H9 (cell line): Measurements from ENCODE around the gene GMPS. TPM values are rescaled to one million over a fixed set of nuclear protein-coding genes. Genes with fewer than 3 reads are reported as not detected.
"Not testable (repeated sequence)": the region's sequence is repeated elsewhere in the genome, so short reads cannot be mapped to it uniquely, and the experiment has no call there.

Experiments
- DNase-seq: peaks from one replicate; pipeline ENCODE4 v3.0.0-alpha.2; 2017
- H2AFZ ChIP-seq: one replicate; pipeline ENCODE4 v1.6.1; 2013; ENCODE audit warnings: mild to moderate bottlenecking, low read length, control low read depth, moderate library complexity
- H2AK5ac ChIP-seq: 2 replicates; pipeline ENCODE4 v1.6.1; 2013; ENCODE audit warnings: low read length, control low read depth, mixed read lengths; ENCODE audit not compliant: insufficient read length
- H2BK120ac ChIP-seq: one replicate; pipeline ENCODE4 v1.6.1; 2013; ENCODE audit warnings: low read depth, mild to moderate bottlenecking, low read length, control low read depth, inconsistent platforms; ENCODE audit not compliant: poor library complexity, severe bottlenecking
- H2BK12ac ChIP-seq: 2 replicates; pipeline ENCODE4 v1.6.1; 2013; ENCODE audit warnings: low read length, control low read depth, mixed read lengths, low read depth; ENCODE audit not compliant: insufficient read length
- H2BK15ac ChIP-seq: 2 replicates; pipeline ENCODE4 v1.6.1; 2013; ENCODE audit warnings: low read depth, low read length, control low read depth
- H2BK20ac ChIP-seq: one replicate; pipeline ENCODE4 v1.6.1; 2013; ENCODE audit warnings: low read depth, mild to moderate bottlenecking, low read length, control low read depth, inconsistent platforms; ENCODE audit not compliant: poor library complexity, severe bottlenecking
- H2BK5ac ChIP-seq: 2 replicates; pipeline ENCODE4 v1.6.1; 2013; ENCODE audit warnings: low read length, control low read depth, mixed read lengths; ENCODE audit not compliant: insufficient read length
- H3K14ac ChIP-seq: 2 replicates; pipeline ENCODE4 v1.6.1; 2013; ENCODE audit warnings: low read length, control low read depth; ENCODE audit not compliant: insufficient read depth
- H3K18ac ChIP-seq: 2 replicates; pipeline ENCODE4 v1.6.1; 2013; ENCODE audit warnings: low read depth, mild to moderate bottlenecking, mixed read lengths, low read length, control low read depth; ENCODE audit not compliant: insufficient read length
- H3K23ac ChIP-seq: 2 replicates; pipeline ENCODE4 v1.6.1; 2013; ENCODE audit warnings: low read length, control low read depth, mixed read lengths, low read depth; ENCODE audit not compliant: insufficient read length
- H3K23me2 ChIP-seq: 2 replicates; pipeline ENCODE4 v1.6.1; 2013; ENCODE audit warnings: low read depth, mild to moderate bottlenecking, mixed read lengths, low read length, control low read depth; ENCODE audit not compliant: insufficient read length, poor library complexity, severe bottlenecking
- H3K27ac ChIP-seq: 2 replicates; pipeline ENCODE4 v1.5.1; 2013; ENCODE audit warnings: low read length, control low read depth, mixed read lengths, low read depth; ENCODE audit not compliant: insufficient read length
- H3K27me3 ChIP-seq: 2 replicates; pipeline ENCODE4 v1.6.1; 2013; ENCODE audit warnings: low read length, control low read depth, inconsistent platforms; ENCODE audit not compliant: insufficient read depth
- H3K4ac ChIP-seq: 2 replicates; pipeline ENCODE4 v1.6.1; 2013; ENCODE audit warnings: low read depth, mild to moderate bottlenecking, control low read depth, inconsistent platforms, low read length, moderate library complexity
- H3K4me1 ChIP-seq: 2 replicates; pipeline ENCODE4 v1.6.1; 2013; ENCODE audit warnings: low read length, control low read depth, inconsistent platforms; ENCODE audit not compliant: insufficient read depth
- H3K4me2 ChIP-seq: 2 replicates; pipeline ENCODE4 v1.6.1; 2013; ENCODE audit warnings: low read length, control low read depth, mixed read lengths; ENCODE audit not compliant: insufficient read length, insufficient read depth
- H3K56ac ChIP-seq: 2 replicates; pipeline ENCODE4 v1.6.1; 2013; ENCODE audit warnings: low read depth, mild to moderate bottlenecking, mixed read lengths, low read length, control low read depth; ENCODE audit not compliant: insufficient read length
- H3K79me1 ChIP-seq: 2 replicates; pipeline ENCODE4 v1.6.1; 2013; ENCODE audit warnings: low read depth, mild to moderate bottlenecking, moderate library complexity, low read length, control low read depth, inconsistent platforms; ENCODE audit not compliant: insufficient read depth, poor library complexity, severe bottlenecking
- H3K79me2 ChIP-seq: 2 replicates; pipeline ENCODE4 v1.6.1; 2013; ENCODE audit warnings: low read length, control low read depth, inconsistent platforms; ENCODE audit not compliant: insufficient read depth
- H3K9ac ChIP-seq: 2 replicates; pipeline ENCODE4 v1.6.1; 2013; ENCODE audit warnings: low read length, control low read depth, mixed read lengths; ENCODE audit not compliant: insufficient read length; ENCODE audit errors: extremely low read depth
- H3K9me3 ChIP-seq: one replicate; pipeline ENCODE4 v1.6.1; 2013; ENCODE audit warnings: low read depth, low read length, inconsistent platforms; ENCODE audit not compliant: control insufficient read depth
- H3T11ph ChIP-seq: one replicate; pipeline ENCODE4 v1.6.1; 2013; ENCODE audit warnings: mild to moderate bottlenecking, low read length, control low read depth, inconsistent platforms
- H4K20me1 ChIP-seq: one replicate; pipeline ENCODE4 v1.6.1; 2013; ENCODE audit not compliant: control insufficient read depth, insufficient read length, insufficient read depth
- H4K5ac ChIP-seq: 2 replicates; pipeline ENCODE4 v1.6.1; 2013; ENCODE audit warnings: low read depth, mild to moderate bottlenecking, mixed read lengths, low read length, control low read depth; ENCODE audit not compliant: insufficient read length
- H4K8ac ChIP-seq: replicated peaks from 2 replicates; pipeline ENCODE4 v1.6.1; 2013; ENCODE audit warnings: low read length, control low read depth, mixed read lengths, low read depth; ENCODE audit not compliant: insufficient read length
- H4K91ac ChIP-seq: 2 replicates; pipeline ENCODE4 v1.6.1; 2013; ENCODE audit warnings: low read depth, mild to moderate bottlenecking, moderate library complexity, mixed read lengths, low read length, control low read depth; ENCODE audit not compliant: insufficient read length
- H3K27ac Mint-ChIP-seq, 3 experiments: 2 replicates in 2 of 3; 3 replicates in 1 of 3; pipeline ENCODE4 v1.8.0; 2020 to 2021; ENCODE audit warnings: mixed read lengths in 3 of 3, mild to moderate bottlenecking in 1 of 3, moderate library complexity in 1 of 3
- H3K27me3 Mint-ChIP-seq: 2 replicates; pipeline ENCODE4 v1.8.0; 2021; ENCODE audit warnings: low read depth, mild to moderate bottlenecking, moderate library complexity, mixed read lengths
- H3K36me3 Mint-ChIP-seq, 3 experiments: 2 replicates in 2 of 3; 3 replicates in 1 of 3; pipeline ENCODE4 v1.8.0; 2020 to 2021; ENCODE audit warnings: low read depth in 3 of 3, mixed read lengths in 3 of 3; ENCODE audit not compliant: insufficient read depth in 1 of 3
- H3K4me1 Mint-ChIP-seq, 2 experiments: 2 replicates each; pipeline ENCODE4 v1.8.0; 2020; ENCODE audit warnings: mixed read lengths in 2 of 2
- H3K4me3 Mint-ChIP-seq, 2 experiments: 2 replicates in 1 of 2; 3 replicates in 1 of 2; pipeline ENCODE4 v1.8.0; 2020 to 2021; ENCODE audit warnings: mild to moderate bottlenecking in 2 of 2, mixed read lengths in 2 of 2, moderate library complexity in 1 of 2
- H3K9me3 Mint-ChIP-seq, 2 experiments: 2 replicates in 1 of 2; 3 replicates in 1 of 2; pipeline ENCODE4 v1.8.0; 2020; ENCODE audit warnings: mild to moderate bottlenecking in 2 of 2, mixed read lengths in 2 of 2, moderate library complexity in 1 of 2
- CTCF ChIP-seq: fragments of 200-600 bp; sonication (generic); conservative IDR thresholded peaks from 3 replicates; pipeline ENCODE4 v1.8.0; 2021; ENCODE audit warnings: antibody characterized with exemption, mild to moderate bottlenecking
- WGBS: extraction: QIAGEN DNeasy Blood & Tissue Kit; methylation state at CpG from one replicate; pipeline ENCODE4 v1.1.7; 2013; ENCODE audit warnings: missing lambda C conversion rate, low lambda C conversion rate, mixed read lengths; ENCODE audit not compliant: insufficient read length; ENCODE audit errors: extremely low coverage; 5-methylcytosine and 5-hydroxymethylcytosine counted together
- long read RNA-seq: library from polyadenylated mRNA; unstranded; transcript quantifications from one replicate; pipeline ENCODE4 v2.0.0, GENCODE V29; 2020
- total RNA-seq: library from RNA; stranded (reverse); gene quantifications from 2 replicates; pipeline ENCODE4 v1.2.1, GENCODE V29; 2021

GMPS gene
- 136 and 142 TPM in 2 replicates for total RNA-seq
- long read RNA-seq, full-length matches to known transcripts = 1,054 of 1,173 reads
- long read RNA-seq, partial matches to known transcripts = 60 of 1,173 reads
- long read RNA-seq, other reads (novel, unspliced or antisense) = 59 of 1,173 reads

GRCh38 chr3:155870133-155870944 lies at the start of gene GMPS:
GMPS (plus strand) TSS chr3:155870650; CDS start chr3:155870871, 221 bp downstream.
- Mint-ChIP-seq H3K27ac (peak within 1 kb of the TSS; percentile 95 to 98 (median 95); a peak in 6 of 7 replicates), H3K4me3 (peak within 1 kb of the TSS; percentile 85 to 95), H3K27me3 (no peaks in the 10 kb centered on the region), H3K4me1 (peaks cover 22 to 28% of the 10 kb centered on the region in 2 experiments), H3K36me3 (peaks cover 0 to 6% (median 0%) of the 10 kb centered on the region in 3 experiments; a peak in 2 of 7 replicates), H3K9me3 (peaks cover 0 to 3% of the 10 kb centered on the region in 2 experiments; a peak in 2 of 5 replicates)
- Histone ChIP-seq H3K18ac (peak within 1 kb of the TSS; percentile 95), H3K56ac (no peak within 1 kb of the TSS), H3T11ph (no peak within 1 kb of the TSS), H3K79me2 (peaks cover 26% of the 10 kb centered on the region; the same call in 1 of the 2 replicates), H3K9me3 (no peaks in the 10 kb centered on the region), H4K20me1 (no peaks in the 10 kb centered on the region), H3K23ac (no peak within 1 kb of the TSS), H2BK120ac (no peak within 1 kb of the TSS), H2BK15ac (no peak within 1 kb of the TSS), H3K14ac (peak within 1 kb of the TSS; percentile 89), H2BK12ac (no peak within 1 kb of the TSS), H3K23me2 (peaks cover 14% of the 10 kb centered on the region), H4K5ac (no peak within 1 kb of the TSS), H2AK5ac (no peak within 1 kb of the TSS), H2AFZ (peak within 1 kb of the TSS; percentile 41), H4K8ac (no peak within 1 kb of the TSS), H3K27ac (peak within 1 kb of the TSS; percentile 13), H3K4me1 (no peaks in the 10 kb centered on the region; the same call in 1 of the 2 replicates), H3K27me3 (no peaks in the 10 kb centered on the region), H3K79me1 (no peaks in the 10 kb centered on the region), H3K9ac (peak within 1 kb of the TSS; percentile 90), H2BK5ac (no peak within 1 kb of the TSS), H3K4me2 (peak within 1 kb of the TSS; percentile 69), H4K91ac (peak within 1 kb of the TSS; percentile 78), H2BK20ac (no peak within 1 kb of the TSS), H3K4ac (no peak within 1 kb of the TSS)
- peak; percentile 97 for DNase-seq
- TF ChIP-seq CTCF = peak; percentile 67
- WGBS = no CpG with 5 or more reads among the region's 83 CpGs

- not testable (repeated sequence) for H2BK120ac ChIP-seq, H3K4ac ChIP-seq, H3K27me3 Mint-ChIP-seq, H3K9me3 ChIP-seq, H4K5ac ChIP-seq, H2BK15ac ChIP-seq, DNase-seq, H3K27ac ChIP-seq, H4K20me1 ChIP-seq, H3K9ac ChIP-seq, H3K23me2 ChIP-seq, H2AFZ ChIP-seq, H3K23ac ChIP-seq, H3K4me1 Mint-ChIP-seq, H3K36me3 Mint-ChIP-seq, H2BK20ac ChIP-seq, H3K79me1 ChIP-seq, H3K9me3 Mint-ChIP-seq, H3K79me2 ChIP-seq, H2BK12ac ChIP-seq, H2BK5ac ChIP-seq, H3K4me2 ChIP-seq, H3K27me3 ChIP-seq, H4K91ac ChIP-seq, H3K4me1 ChIP-seq, H3K4me3 Mint-ChIP-seq, H4K8ac ChIP-seq, H3K56ac ChIP-seq, H2AK5ac ChIP-seq, H3K14ac ChIP-seq, H3T11ph ChIP-seq, H3K18ac ChIP-seq
- no CpG with 5 or more reads among the region's 13 CpGs for WGBS
- H3K27ac Mint-ChIP-seq = peak overlapping the region in 1 of 3 experiments; percentile 31; a peak in 2 of 7 replicates
Measured at GRCh38 chr3:155828490-155829098, 41.9 kb upstream of the GMPS start.
